Chondrocyte (in vitro differentiated cells): Measurements from ENCODE around the gene TMEM17. TPM values are rescaled to one million over a fixed set of nuclear protein-coding genes. Genes with fewer than 3 reads are reported as not detected.

ENCODE experiments used
- DNase-seq: peaks from one replicate; pipeline ENCODE4 v3.0.0; 2021; ENCODE audit warnings: mixed read lengths, low spot score
- H3K27ac Mint-ChIP-seq: one replicate; pipeline ENCODE4 v1.8.0; 2021; ENCODE audit warnings: mild to moderate bottlenecking, moderate library complexity, mixed read lengths; ENCODE audit not compliant: unreplicated experiment
- H3K27me3 Mint-ChIP-seq: 2 replicates; pipeline ENCODE4 v1.8.0; 2021; ENCODE audit warnings: low read depth, mixed read lengths
- H3K36me3 Mint-ChIP-seq: 2 replicates; pipeline ENCODE4 v1.8.0; 2021; ENCODE audit warnings: low read depth, mixed read lengths
- H3K4me1 Mint-ChIP-seq: 2 replicates; pipeline ENCODE4 v1.8.0; 2021; ENCODE audit warnings: low read depth, mild to moderate bottlenecking, mixed read lengths
- H3K4me3 Mint-ChIP-seq: one replicate; pipeline ENCODE4 v1.8.0; 2021; ENCODE audit warnings: mild to moderate bottlenecking, moderate library complexity, mixed read lengths; ENCODE audit not compliant: unreplicated experiment
- H3K9me3 Mint-ChIP-seq: 2 replicates; pipeline ENCODE4 v1.8.0; 2021; ENCODE audit warnings: low read depth, mixed read lengths
- CTCF ChIP-seq: fragments of 200-600 bp; sonication (generic); IDR thresholded peaks from 2 replicates; pipeline ENCODE4 v1.5.0; 2021; ENCODE audit warnings: antibody characterized with exemption, mild to moderate bottlenecking, moderate library complexity
- total RNA-seq: library from RNA; stranded (reverse); gene quantifications from 3 replicates; pipeline ENCODE4 v1.2.1, GENCODE V29; 2021

TMEM17 gene
- total RNA-seq, 1 donor from 2014 or later: 3.8 TPM

GRCh38 chr2:62471816-62472215 is 34.2 kb downstream of the TMEM17 start:
- H3K36me3 Mint-ChIP-seq: peaks cover 1% of the 10 kb centered on the region
- DNase-seq: no peak
- peaks cover 36% of the 10 kb centered on the region for H3K4me1 Mint-ChIP-seq
- TF ChIP-seq CTCF: no peak
- no peaks in the 10 kb centered on the region for H3K9me3 Mint-ChIP-seq
- no peak overlapping the region for H3K4me3 Mint-ChIP-seq
- H3K27me3 Mint-ChIP-seq: no peaks in the 10 kb centered on the region
- H3K27ac Mint-ChIP-seq: no peak overlapping the region

GRCh38 chr2:62471404-62471803 is 34.6 kb downstream of the TMEM17 start:
- Mint-ChIP-seq H3K4me1 (peaks cover 34% of the 10 kb centered on the region), H3K4me3 (no peak overlapping the region), H3K27ac (no peak overlapping the region), H3K9me3 (no peaks in the 10 kb centered on the region), H3K27me3 (no peaks in the 10 kb centered on the region), H3K36me3 (peaks cover 1% of the 10 kb centered on the region)
- no peak for TF ChIP-seq CTCF
- no peak for DNase-seq

GRCh38 chr2:62469548-62469947 is 36.4 kb downstream of the TMEM17 start:
- H3K27me3 Mint-ChIP-seq: no peaks in the 10 kb centered on the region
- H3K4me1 Mint-ChIP-seq: peaks cover 21% of the 10 kb centered on the region
- peaks cover 1% of the 10 kb centered on the region for H3K36me3 Mint-ChIP-seq
- H3K4me3 Mint-ChIP-seq: no peak overlapping the region
- H3K27ac Mint-ChIP-seq: no peak overlapping the region
- TF ChIP-seq CTCF: no peak
- H3K9me3 Mint-ChIP-seq: no peaks in the 10 kb centered on the region
- no peak for DNase-seq

- DNase-seq: no peak
- no peak for TF ChIP-seq CTCF
- Mint-ChIP-seq H3K36me3 (peaks cover 1% of the 10 kb centered on the region), H3K27ac (no peak overlapping the region), H3K4me3 (no peak overlapping the region), H3K4me1 (peaks cover 18% of the 10 kb centered on the region), H3K27me3 (no peaks in the 10 kb centered on the region), H3K9me3 (no peaks in the 10 kb centered on the region)
These were observed 36.9 kb downstream of the TMEM17 start for GRCh38 chr2:62469114-62469513.

- H3K36me3 Mint-ChIP-seq: peaks cover 1% of the 10 kb centered on the region
- DNase-seq: no peak
- peaks cover 10% of the 10 kb centered on the region for H3K4me1 Mint-ChIP-seq
- no peak overlapping the region for H3K27ac Mint-ChIP-seq
- H3K27me3 Mint-ChIP-seq: no peaks in the 10 kb centered on the region
- TF ChIP-seq CTCF: no peak
- no peaks in the 10 kb centered on the region for H3K9me3 Mint-ChIP-seq
- no peak overlapping the region for H3K4me3 Mint-ChIP-seq
These were observed 38.3 kb downstream of the TMEM17 start for GRCh38 chr2:62467475-62468321.
